Coronary artery (tissue), 2 donors: ENCODE results near the gene ZP2.

Source experiments
- DNase-seq: peaks from one replicate; pipeline ENCODE4 v3.0.0-alpha.2; 2017; ENCODE audit warnings: low spot score
- H3K27ac ChIP-seq, 2 donors: fragments of 200-600 bp; sonication (generic); one replicate each; pipeline ENCODE4 v1.5.1; 2016 to 2019
- H3K4me3 ChIP-seq: fragments of 200-600 bp; sonication (generic); 2 replicates; pipeline ENCODE4 v1.5.1; 2016; ENCODE audit warnings: mild to moderate bottlenecking, moderate library complexity
- TF ChIP-seq, protein P1 (sequence below): fragments of 200-600 bp; sonication (generic); IDR thresholded peaks from one replicate; pipeline ENCODE4 v1.5.1; 2019; ENCODE audit warnings: antibody characterized with exemption

ZP2 gene

DNA sequence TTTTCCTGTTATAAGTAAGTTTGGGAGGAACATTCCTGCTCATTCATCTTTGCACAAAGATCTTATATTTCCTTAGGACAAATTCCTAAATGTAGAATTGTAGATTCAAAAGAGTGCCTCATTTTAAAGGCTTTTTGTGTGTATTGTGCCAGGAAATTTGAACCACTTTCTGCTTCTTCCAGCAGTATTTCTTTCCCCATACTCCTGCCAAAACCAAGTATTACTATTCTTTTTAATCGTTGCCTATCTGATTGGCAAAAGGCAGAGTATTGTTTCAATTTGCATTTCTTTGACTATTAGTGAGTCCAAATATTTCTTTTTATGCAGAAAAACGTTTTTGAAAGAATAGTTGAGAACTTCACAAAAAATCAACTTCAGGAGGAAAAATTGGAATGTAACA is 31.4 kb upstream of the ZP2 start:
- TF ChIP-seq, protein P1, sequence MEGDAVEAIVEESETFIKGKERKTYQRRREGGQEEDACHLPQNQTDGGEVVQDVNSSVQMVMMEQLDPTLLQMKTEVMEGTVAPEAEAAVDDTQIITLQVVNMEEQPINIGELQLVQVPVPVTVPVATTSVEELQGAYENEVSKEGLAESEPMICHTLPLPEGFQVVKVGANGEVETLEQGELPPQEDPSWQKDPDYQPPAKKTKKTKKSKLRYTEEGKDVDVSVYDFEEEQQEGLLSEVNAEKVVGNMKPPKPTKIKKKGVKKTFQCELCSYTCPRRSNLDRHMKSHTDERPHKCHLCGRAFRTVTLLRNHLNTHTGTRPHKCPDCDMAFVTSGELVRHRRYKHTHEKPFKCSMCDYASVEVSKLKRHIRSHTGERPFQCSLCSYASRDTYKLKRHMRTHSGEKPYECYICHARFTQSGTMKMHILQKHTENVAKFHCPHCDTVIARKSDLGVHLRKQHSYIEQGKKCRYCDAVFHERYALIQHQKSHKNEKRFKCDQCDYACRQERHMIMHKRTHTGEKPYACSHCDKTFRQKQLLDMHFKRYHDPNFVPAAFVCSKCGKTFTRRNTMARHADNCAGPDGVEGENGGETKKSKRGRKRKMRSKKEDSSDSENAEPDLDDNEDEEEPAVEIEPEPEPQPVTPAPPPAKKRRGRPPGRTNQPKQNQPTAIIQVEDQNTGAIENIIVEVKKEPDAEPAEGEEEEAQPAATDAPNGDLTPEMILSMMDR, result no peak
- H3K4me3 ChIP-seq, result no peak overlapping the region
- H3K27ac ChIP-seq, result no peak overlapping the region
- no peak for DNase-seq

DNA sequence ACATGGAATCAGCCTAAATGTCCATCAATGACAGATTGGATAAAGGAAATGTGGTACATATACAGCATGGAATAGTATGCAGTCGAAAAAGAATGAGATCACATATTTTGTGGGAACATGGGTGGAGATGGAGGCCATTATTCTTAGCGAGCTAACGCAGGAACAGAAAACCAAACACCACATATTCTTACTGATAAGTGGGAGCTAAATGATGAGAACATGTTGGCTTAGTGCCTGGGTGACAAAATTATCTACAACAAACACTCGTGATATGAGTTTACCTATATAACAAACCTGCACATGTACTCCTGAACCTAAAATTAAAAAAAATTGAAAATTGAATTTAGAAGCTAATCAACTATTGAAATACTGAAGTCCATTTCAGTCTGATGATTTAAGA is 28.3 kb upstream of the ZP2 start:
- DNase-seq, result no peak
- Histone ChIP-seq H3K4me3 (no peak overlapping the region), H3K27ac (no peak overlapping the region)
- TF ChIP-seq, protein P1, result no peak

DNA sequence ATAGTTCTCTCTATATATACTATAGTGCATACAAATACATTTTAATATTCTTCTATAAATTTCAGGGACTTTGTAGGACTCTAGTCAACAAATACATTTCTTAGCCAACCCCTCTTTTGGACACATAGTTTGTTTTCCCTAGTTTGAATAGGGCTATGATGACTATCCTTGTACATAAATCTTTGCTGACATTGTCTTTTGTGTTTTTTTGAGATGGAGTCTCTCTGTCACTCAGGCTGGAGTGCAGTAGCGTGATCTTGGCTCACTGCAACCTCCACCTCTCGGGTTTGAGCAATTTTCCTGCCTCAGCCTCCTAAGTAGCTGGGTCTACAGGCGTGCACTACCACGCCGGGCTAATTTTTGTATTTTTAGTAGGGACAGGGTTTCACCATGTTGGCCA is 25.5 kb upstream of the ZP2 start:
- H3K4me3 ChIP-seq, result no peak overlapping the region
- no peak overlapping the region for H3K27ac ChIP-seq
- TF ChIP-seq, protein P1, result no peak
- no peak for DNase-seq

GRCh38 chr16:21235199-21235585 is 23.8 kb upstream of the ZP2 start:
- TF ChIP-seq, protein P1, result no peak
- DNase-seq, result no peak
- Histone ChIP-seq H3K4me3 (no peak overlapping the region), H3K27ac (no peak overlapping the region)

DNA sequence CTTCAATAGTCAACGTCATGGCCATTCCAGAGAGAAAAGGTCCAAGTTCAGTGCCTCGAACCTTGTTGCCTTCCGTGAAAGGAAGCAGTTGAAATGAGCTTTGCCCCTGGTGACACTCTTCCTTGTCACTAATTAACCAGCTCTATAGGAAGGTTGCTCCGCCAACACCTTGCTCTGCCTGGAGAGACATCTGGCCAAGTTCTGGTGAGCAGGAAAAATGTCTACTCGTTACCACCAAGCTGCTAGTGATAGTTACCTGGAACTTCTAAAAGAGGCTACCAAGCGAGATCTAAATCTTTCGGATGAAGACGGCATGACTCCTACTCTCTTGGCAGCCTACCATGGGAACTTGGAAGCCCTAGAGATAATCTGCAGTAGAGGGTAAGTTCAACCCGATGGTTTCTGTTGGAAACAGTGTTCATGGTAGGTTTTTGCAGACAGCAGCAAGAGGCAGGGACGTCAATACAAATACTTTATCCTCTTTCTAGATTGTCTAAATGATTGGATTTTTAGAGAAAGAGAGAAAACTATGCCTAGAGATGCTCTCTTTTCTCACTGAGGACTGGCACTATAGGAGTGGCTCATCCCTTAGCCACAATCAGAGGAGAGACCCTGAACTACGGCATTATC is 22.3 kb upstream of the ZP2 start, which contains the start of gene ANKS4B:
Gene ANKS4B, plus strand, starts transcription at position 179 of the 630 bp plus-strand sequence. Its CDS starts 39 bp downstream, at position 218.
- no peak within 1 kb of the TSS for H3K4me3 ChIP-seq
- no peak for DNase-seq
- no peak within 1 kb of the TSS for H3K27ac ChIP-seq
- TF ChIP-seq, protein P1, result no peak

DNA sequence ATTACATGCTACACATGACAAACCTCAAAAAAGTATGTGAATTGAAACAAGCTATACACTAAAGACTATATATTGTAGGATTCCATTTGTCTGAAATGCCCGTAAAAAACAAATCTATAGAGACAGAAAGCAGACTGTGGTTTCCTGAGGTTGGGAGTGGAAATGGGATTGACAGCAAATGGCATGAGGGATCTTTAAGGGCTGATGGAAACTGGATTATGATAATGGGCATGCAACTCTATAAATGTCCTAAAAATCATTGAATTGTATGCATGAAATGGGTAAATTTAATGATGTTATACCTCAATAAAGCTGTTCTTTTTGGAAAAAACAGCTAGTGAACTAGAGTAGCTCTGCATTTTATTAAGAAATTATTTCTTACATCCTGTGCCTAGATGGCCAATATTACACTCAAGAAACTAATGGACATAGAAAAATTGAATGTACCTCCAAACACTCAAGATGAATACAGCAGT is 21.7 kb upstream of the ZP2 start:
- DNase-seq, result no peak
- H3K4me3 ChIP-seq, result no peak overlapping the region
- no peak overlapping the region for H3K27ac ChIP-seq
- TF ChIP-seq, protein P1, result no peak

DNA sequence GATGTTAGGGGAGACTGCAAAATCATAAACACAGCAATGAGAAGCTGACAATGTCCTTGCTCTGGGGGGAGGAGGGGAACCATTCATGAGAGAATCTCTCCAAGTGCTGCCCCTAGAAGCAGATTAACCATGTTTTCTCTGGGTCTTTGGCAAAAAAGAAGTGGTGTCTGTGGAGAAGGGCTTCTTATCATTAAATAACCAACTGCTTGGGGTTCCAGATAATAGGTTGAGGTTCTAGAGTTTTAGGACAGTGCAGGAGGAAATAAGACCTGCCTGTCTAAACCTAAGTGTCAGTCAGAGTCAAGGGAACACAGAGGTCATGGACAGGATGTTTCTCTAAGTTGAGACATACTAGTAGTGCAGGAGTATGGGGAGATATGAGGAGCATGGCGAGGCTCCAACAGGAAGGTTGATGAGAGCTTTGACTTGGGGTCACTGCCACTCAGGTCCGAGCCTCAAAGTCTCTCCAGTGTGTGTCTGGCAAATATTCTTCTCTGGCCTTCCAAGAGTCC is 17.0 kb upstream of the ZP2 start:
- DNase-seq, result no peak
- no peak overlapping the region for H3K4me3 ChIP-seq
- no peak overlapping the region for H3K27ac ChIP-seq
- TF ChIP-seq, protein P1, result no peak
